GM12878 (cell line): ENCODE measurements around the gene LRP1B.

Experiments used
- BACH1 ChIP-seq: fragments of 450-650 bp; IDR thresholded peaks from 2 replicates; pipeline ENCODE4 v1.6.1; 2017; ENCODE audit warnings: mild to moderate bottlenecking, borderline replicate concordance
- BCL11A ChIP-seq: IDR thresholded peaks from 2 replicates; pipeline ENCODE4 v1.6.1; 2011; ENCODE audit warnings: low read depth, low read length
- CTCF ChIP-seq, 3 experiments: IDR thresholded peaks in 2 of 3; conservative IDR thresholded peaks in 1 of 3; 2 replicates each; pipeline ENCODE4 v1.5.1; 2011; ENCODE audit warnings: low read depth in 3 of 3, low read length in 3 of 3, mild to moderate bottlenecking in 3 of 3, control low read depth in 2 of 3, moderate library complexity in 2 of 3, inconsistent platforms in 1 of 3, mixed read lengths in 1 of 3; ENCODE audit not compliant: control insufficient read depth in 2 of 3, insufficient read depth in 1 of 3; ENCODE audit errors: extremely low read depth in 1 of 3
- EZH2 ChIP-seq: IDR thresholded peaks from 2 replicates; pipeline ENCODE4 v1.6.1; 2012; ENCODE audit warnings: low read depth, mild to moderate bottlenecking, control low read depth, inconsistent platforms, low read length, borderline replicate concordance; ENCODE audit not compliant: control insufficient read depth
- NFYB ChIP-seq: IDR thresholded peaks from 2 replicates; pipeline ENCODE4 v1.6.1; 2011; ENCODE audit warnings: low read depth, mild to moderate bottlenecking, low read length, improper control_type of control experiment, moderate library complexity; ENCODE audit not compliant: insufficient read depth
- POLR2A ChIP-seq: IDR thresholded peaks from 2 replicates; pipeline ENCODE4 v1.6.1; 2011; ENCODE audit warnings: low read depth, mild to moderate bottlenecking, low read length
- POLR2AphosphoS5 ChIP-seq: IDR thresholded peaks from 2 replicates; pipeline ENCODE4 v1.6.1; 2011; ENCODE audit warnings: mild to moderate bottlenecking, low read length, inconsistent platforms
- RELA ChIP-seq: fragments of 450-650 bp; IDR thresholded peaks from 2 replicates; pipeline ENCODE4 v1.8.0; 2014; ENCODE audit warnings: borderline replicate concordance; ENCODE audit not compliant: partially characterized antibody
- TF ChIP-seq, protein P1 (sequence below): fragments of 450-650 bp; IDR thresholded peaks from 2 replicates; pipeline ENCODE4 v1.6.1; 2017; ENCODE audit warnings: mild to moderate bottlenecking

DNA sequence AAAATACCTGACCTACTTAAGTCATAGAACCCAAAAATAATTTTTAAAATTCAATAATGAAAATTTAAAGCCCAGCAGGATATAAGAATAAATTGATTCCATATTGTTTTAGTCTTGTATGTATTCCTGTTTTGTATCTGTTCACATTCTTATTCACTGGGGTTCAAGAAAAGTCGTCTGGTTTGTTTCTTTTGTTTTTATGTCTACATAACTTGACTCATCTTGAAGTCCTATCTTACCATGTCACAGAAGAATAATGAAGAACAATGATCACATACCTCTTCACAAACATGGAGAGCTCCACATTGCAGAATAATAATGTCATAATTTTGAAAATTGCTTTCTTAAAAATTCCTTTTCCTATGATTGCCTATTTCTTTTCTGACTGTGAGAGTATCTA, 43.4 kb upstream of the LRP1B start:
- no peak for TF ChIP-seq RELA
- TF ChIP-seq, protein P1, sequence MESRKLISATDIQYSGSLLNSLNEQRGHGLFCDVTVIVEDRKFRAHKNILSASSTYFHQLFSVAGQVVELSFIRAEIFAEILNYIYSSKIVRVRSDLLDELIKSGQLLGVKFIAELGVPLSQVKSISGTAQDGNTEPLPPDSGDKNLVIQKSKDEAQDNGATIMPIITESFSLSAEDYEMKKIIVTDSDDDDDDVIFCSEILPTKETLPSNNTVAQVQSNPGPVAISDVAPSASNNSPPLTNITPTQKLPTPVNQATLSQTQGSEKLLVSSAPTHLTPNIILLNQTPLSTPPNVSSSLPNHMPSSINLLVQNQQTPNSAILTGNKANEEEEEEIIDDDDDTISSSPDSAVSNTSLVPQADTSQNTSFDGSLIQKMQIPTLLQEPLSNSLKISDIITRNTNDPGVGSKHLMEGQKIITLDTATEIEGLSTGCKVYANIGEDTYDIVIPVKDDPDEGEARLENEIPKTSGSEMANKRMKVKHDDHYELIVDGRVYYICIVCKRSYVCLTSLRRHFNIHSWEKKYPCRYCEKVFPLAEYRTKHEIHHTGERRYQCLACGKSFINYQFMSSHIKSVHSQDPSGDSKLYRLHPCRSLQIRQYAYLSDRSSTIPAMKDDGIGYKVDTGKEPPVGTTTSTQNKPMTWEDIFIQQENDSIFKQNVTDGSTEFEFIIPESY: no peak
- TF ChIP-seq POLR2A: no peak
- no peak for TF ChIP-seq CTCF (IDR thresholded peaks at IDR 0.05 in 2 of 3, conservative IDR thresholded peaks at IDR 0.05 in 1 of 3; ENCODE audit: control insufficient read depth in 2 of 3, extremely low read depth in 1 of 3, insufficient read depth in 1 of 3, low read depth in 3 of 3, low read length in 3 of 3)
- TF ChIP-seq BACH1: no peak
- no peak for TF ChIP-seq BCL11A
- no peak for TF ChIP-seq POLR2AphosphoS5
- TF ChIP-seq NFYB: no peak
- TF ChIP-seq EZH2: no peak
